ENCODE data around the gene PAX8.

DNA sequence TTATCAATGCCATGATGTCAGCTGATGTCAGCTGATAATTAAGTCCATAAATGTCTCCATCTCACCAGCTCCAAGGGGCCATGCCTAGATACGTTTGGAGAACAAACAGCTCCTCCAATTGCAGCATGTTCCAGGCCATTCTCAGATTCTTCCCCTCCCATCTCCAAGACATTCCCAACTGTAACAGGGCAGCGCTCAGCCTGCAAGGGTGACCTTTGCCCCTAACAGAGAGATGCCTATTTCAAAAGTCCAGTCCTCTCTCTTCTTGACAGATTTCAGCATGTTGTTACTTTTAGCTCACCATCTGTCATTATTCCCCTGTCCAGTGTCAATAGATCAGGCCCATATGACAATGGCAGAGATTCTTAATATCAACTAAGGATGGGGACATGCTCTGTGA lies 95.0 kb downstream of the PAX8 start:
- TF ChIP-seq EZH2 (IDR thresholded peaks at IDR 0.05; ENCODE audit: insufficient read depth, poor library complexity, severe bottlenecking) (no peak), EZH2phosphoT487 (IDR thresholded peaks at IDR 0.05; ENCODE audit: insufficient read depth, low read depth) (no peak)

All from GM23248 (cell line).